SH-SY5Y (cell line): ENCODE measurements around the gene NRK.

Experiments used
- GATA2 ChIP-seq: IDR thresholded peaks from 2 replicates; pipeline ENCODE4 v1.6.1; 2011; ENCODE audit warnings: mild to moderate bottlenecking, low read depth, low read length
- GATA3 ChIP-seq: IDR thresholded peaks from 2 replicates; pipeline ENCODE4 v1.6.1; 2011; ENCODE audit warnings: low read depth, mild to moderate bottlenecking, low read length, moderate library complexity

- TF ChIP-seq GATA2 (no peak), GATA3 (no peak)
Measured at GRCh38 chrX:105872941-105873340, 50.6 kb downstream of the NRK start.
